Pons (tissue), 1 donor: ENCODE data around the gene USH1G.
A peak's percentile ranks its signal among the peaks of the same experiment; 100 is the strongest.
"Not testable (repeated sequence)": the region's sequence is repeated elsewhere in the genome, so short reads cannot be mapped to it uniquely, and the experiment has no call there.

ENCODE experiments used
- DNase-seq: peaks from one replicate; pipeline ENCODE4 v3.0.0-alpha.2; 2016; ENCODE audit warnings: low spot score

The USH1G gene

DNA sequence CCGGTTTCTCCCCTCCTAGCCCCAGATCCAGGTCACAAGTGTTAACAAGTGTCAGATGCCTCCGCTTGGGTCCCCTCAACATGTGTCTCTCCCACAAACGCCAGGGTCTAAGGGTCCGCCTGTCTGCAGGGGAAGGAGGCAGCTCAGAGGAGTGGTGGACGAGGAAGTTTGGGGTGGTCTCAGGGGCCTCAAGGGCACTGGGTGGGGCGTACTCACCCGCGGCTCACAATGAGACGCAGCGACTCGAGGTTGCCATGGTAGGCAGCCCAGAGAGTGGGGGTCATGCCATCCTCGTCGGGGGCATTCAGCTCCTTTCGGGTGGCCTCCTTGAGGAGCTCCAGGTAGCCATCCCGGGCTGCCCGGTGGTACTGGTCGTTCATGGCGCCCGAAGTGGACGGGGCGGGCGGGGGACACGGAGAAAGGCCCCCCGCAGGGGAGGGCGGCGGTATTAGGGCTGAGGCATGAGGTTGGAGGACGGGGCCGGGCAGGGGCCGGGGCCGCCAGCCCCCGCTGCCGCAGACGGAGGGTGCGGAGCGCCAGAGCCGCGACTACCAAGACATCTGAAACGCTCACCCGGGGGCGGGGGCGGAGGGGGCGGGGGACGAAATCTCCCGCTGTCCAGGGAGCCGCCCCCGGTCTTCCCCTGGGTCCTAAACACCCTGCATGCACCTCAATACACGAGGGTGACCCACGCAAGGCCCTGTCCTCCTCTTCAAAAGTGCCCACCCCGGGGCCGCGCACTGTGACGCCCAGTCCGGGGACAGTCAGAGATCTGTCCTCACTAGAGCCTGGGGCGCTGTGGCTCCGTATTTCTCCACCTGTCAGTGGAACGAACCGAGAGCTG lies at the start of gene USH1G:
Gene USH1G, minus strand, starts transcription at position 562 of the 844 bp plus-strand sequence. Its CDS starts 182 bp downstream, at position 380.
- DNase-seq, result no peak

DNA sequence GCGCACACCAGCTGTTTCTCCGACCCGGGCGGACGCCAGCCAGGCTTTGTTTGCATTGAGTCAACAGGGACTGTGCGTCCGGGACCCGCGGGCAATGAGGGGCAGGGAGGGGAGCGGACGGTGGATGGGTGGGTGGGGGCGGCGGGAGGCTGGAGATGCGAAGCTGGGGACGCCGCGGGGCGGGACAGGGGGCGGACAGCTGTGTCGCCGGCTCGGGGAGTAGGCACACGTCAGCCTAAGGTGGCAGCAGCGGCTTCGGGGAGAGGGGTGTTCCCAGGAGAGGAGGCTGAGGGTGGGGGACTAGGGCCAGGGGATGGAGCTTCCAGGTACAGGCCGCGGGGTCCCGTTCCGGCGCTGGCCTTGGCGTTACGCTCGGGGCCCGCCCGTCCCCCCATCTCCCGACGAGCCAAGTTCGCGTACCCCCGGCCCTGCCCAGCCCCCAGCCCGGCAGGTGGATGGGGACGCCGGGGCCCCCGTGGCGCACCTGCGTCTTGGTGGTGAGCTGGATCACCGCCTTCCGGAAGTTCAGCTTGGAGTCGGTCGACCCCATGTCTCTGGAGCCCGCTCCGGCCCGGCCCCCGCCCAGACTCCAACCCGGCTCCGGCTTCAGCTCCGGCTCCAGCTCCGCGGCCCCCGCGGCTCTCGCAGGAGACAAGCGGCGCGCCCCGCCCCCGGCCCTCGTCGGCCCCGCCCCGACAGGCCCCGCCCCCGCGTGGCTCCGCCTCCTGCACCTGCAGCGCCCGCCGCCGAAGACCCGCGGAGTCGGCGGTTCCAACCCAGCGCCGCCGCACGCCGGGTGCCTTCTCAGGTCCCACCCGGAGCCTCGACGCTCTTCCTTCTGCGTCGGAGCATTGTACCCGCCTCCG lies 49.3 kb upstream of the USH1G start, which contains the start of gene HID1:
Gene HID1, minus strand, starts transcription at position 653 of the 866 bp plus-strand sequence. Its CDS starts 103 bp downstream, at position 550.
- peak; percentile 53 for DNase-seq

DNA sequence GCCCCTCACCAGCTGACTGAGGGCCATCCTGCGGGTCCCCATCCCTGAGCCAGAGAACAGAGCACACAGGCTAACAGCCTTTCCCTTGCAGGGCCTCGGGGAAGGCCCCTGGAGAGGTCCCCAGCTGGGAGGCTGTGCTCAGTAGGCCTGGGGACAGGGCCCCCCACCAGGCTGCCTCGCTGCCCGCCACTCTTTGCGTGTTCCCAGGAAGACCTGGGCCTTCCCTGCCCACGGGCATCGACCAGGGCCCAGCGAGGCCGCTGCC lies 48.7 kb upstream of the USH1G start:
- no peak for DNase-seq

DNA sequence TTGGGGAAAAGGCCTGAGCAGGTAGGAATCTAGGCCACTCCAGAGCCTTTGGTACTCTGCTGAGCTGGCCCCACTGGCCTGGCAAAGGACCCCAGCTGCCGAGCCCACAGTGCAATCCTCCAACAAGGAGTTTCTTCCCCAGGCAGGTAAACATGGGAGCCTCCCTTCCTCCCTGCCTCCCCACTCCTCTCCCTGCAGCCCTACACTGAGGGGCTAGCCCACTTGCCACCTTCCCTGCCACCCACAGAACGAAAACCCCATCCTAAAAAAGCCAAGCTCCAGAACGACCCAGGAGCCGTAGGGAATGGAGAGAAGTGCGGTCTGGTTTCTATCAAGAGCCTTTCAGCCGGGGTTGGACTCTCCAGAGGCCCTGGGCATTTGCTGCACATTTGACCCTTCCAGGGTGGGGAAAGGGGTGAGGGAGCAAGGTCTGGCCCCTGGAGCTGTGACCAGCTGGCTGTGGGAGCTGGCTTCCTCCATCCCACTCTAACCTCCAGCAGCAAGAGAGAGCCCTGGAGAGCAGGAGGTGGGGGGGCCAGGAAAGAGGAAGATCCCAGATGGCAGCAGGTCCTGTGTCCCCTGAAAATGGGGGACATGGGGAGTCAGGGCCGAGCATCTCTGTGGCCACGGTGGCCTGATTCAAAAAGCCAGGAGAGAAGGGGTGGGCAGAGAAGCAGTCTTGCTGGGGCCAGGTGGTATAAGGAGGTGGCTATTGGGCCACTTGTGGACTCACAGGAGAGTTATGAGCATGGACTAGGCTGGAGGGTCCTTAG lies 48.2 kb upstream of the USH1G start:
- DNase-seq, result no peak

DNA sequence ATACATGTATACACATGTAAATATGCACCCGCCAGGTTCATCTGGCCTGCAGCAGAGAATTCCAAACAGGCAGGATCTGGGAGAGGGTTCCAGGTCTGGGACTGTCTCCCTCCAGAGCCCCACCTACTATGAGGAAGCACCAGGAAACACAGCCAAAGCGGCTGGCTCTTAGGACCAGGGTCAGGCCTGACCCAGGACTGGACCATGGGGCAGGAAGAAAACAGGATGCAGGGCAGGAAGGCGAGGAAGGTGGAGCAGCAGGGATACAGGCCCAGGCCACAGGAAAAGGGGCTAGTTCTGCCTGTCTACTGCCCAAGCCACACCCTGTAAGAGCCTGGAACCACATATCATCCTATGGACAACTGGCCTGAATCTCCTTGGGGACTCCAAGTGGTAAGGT lies 47.3 kb upstream of the USH1G start:
- DNase-seq, result no peak

DNA sequence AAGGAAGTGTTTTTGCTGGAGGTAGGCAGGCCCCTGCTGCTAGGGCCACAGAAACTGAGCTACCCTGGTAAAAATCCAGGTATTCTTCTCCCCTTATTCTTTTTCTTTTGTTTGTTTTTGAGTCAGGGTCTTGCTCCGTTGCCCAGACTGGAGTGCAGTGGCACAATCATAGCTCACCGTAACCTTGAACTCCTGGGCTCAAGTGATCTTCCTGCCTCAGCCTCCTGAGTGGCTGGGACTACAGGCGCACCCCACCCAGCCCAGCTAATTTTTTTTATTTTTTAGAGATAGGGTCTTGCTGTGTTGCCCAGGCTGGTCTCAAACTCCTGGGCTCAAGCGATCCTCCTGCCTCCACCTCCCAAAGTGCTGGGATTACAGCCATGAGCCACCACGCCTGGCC lies 46.4 kb upstream of the USH1G start:
- DNase-seq, result not testable (repeated sequence)

DNA sequence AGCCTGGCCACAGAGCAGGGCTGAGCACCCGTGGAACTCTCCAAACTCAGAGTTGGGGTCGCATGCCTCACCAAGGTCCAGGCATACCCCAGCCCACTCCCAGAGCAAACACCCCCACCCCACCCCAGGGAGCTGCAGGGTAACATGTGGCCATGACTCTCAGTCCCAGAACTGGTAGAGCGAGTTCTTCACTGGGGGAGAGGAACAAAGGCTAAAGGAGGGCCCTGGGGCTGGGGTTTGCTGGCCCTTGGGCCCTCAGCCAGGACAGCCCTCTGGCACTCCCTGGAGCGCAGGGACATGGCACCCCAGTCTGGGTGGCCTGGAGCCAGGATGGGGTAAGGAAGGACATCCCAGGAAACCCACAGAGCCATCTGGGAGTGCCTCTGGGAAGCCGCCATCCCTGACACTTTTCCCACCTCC lies 45.3 kb upstream of the USH1G start:
- DNase-seq, result no peak

DNA sequence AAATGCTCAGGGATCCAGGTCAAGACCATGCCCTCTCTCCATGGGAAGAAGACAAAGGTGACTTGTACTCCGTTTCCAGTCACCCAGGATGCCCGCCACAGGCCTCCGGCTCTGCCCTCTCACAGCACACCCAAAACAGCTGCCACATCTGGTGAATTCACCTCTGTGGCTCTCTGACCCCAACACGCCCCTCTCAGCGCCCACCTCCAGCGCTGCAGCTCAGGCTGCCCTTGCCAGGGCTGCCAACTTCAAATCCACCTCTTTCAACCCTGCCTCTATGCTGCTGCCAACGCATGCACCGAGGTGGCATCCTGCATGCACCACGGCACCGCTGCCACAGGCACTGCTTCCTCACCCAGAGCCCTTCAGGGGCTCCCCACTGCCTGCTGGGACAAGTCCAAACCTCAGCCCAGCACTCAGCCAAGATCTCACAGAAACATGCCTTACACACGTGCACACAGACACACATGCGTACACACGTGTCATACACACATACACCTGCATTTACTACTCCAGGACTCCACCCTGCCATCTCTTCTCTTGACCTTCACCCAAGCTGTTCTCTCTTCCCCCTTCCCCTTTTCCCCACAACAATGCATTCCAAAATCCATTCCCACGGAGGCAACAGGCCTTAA lies 42.0 kb upstream of the USH1G start:
- DNase-seq, result no peak

DNA sequence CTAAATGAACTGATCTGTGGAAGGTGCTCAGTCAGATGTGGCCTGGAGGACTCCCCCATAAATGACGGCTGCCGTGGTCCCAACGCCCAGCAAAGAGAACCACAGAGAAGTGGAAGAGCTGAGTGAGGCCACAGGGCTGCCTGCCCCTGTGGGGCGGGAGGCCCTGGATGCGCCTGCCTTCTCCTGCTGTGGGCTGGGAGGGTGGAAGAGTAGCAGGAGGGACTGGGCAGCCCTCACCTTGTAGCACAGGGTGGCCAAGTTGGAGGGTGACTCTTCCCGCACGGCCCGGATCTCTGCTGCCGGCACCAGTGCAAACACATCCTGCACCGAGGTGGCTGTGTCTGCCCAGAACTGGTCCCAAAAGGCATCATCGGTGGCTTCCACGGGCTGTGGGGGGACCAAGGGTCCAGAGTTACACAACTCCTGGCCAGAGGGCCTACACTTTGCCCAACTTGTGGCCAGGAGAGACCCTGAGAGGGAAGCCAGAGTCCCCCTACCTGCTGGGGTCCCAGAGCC lies 41.2 kb upstream of the USH1G start:
- DNase-seq, result no peak

DNA sequence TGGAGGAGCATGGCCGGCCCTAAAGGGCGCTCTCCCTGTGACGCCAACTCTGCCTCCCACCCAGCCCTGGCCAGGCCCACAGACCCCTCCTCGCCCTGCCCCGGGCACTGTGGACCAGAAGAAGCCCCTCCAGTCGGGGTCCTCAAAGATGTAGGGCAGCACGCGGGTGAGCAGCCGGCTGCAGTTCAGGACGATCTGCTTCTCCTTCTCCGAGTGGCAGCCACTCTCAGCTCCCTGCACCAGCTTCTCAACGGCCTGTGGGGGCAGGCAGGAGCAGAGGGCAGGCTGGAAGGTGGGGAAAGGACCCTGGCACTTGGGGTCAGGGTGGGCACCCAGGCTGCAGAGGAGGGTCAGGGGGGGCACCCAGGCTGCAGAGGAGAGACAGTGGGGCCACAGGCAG lies 40.6 kb upstream of the USH1G start:
- no peak for DNase-seq

DNA sequence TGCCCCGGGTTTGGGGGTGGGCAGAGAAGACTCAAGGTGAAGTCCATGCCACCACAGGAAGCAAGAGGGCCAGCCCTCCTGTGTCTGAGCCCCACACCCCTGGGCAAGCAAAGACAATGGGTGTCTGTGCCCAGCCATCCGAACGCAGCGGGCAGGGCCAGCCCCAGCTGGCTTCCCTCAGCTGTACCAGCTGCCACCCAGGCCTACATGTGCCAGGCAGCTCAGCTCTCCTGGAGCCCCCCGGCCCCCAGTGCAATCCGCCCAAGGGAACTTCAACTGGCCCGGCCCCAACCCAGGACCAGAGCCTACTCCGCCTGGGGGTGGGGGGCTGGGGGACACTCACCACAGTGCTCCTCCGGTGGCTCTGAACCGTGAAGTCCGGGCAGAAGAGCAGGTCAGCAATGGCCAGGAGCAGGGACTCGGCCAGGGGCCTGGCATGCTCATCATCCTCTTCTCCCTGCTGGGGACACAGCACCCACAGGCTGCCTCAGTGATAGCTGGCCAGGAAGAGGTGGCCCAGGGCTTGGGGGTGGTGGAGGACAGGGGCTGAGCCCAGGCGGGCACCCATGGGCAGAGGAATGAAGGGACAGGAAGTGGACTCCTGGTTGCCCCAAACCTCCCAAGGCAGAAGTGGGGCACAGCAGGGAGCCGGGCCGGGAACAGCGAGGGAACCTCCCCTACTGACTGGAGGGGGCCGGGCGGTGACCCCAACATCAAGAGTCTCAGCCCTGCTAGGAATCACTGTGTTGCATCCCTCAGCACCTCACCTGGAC lies 39.8 kb upstream of the USH1G start:
- peak; percentile 85 for DNase-seq

DNA sequence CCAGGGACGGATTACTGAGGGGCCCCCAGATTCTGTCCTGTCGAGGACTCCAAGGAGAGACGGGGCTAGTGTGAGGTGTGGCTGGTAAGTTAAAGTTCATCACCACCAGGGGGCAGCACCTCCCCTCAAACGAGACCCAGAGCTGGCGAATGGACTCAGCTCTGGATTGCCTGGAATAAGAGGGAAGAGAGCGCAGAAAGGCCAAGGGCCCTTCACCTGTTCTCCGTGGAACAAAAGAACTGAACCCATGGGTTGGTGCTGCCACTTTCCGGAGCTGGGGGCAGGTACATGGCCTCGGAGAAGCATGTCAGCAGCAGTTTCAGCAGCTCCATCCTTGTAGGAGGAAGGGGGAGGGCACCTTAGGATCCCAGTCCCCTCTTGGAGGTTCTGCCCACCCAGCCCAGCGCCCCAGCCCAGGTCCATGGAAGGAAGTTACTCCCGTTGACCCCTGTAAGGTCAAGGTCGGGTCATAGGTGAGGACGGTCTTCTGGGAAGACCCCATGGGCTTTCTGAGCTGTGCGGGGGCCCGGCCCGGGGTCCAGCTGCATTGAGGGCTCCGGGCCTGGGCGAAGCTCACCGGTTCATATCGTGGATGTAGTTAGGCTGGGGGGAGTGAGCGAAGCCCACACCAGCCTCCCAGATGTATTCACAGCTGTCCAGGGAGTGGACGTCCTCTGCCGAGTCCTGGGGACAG lies 38.7 kb upstream of the USH1G start:
- DNase-seq, result peak; percentile 91

DNA sequence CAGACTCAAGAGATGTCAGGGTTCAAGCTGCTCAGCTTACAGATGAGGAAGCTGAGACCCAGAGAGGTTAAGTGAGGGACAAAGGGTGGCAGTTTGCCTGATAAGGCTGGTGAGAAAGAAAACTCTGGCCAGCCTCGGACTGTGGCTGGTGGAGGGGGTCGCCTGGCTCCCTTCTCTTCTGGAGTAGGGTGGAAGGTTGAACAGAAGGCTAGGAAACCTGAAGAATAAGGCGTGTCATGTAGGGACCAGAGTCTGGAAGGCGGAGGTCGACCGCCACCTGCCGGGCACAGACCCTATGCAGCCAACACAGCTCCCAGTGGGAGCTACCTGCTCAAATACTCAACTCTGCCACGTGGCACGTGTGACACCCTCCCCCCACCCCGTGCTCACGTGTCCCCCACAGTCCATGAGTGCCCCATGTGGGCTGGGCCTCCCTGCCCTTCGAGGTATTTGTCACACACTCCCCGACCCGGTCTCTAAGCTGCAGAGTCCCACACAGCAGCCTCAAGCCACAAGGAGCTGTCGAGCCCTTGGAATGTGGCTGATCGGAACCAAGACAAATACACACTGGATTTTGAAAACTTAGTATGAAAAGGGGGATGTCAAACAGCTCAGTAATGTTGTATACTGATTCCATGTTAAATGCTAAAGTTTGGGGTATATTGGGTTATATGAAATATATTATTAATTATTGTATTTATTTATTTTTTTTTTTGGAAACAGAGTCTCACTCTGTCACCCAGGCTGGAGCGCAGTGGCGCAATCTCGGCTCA lies 37.7 kb upstream of the USH1G start:
- DNase-seq, result no peak

DNA sequence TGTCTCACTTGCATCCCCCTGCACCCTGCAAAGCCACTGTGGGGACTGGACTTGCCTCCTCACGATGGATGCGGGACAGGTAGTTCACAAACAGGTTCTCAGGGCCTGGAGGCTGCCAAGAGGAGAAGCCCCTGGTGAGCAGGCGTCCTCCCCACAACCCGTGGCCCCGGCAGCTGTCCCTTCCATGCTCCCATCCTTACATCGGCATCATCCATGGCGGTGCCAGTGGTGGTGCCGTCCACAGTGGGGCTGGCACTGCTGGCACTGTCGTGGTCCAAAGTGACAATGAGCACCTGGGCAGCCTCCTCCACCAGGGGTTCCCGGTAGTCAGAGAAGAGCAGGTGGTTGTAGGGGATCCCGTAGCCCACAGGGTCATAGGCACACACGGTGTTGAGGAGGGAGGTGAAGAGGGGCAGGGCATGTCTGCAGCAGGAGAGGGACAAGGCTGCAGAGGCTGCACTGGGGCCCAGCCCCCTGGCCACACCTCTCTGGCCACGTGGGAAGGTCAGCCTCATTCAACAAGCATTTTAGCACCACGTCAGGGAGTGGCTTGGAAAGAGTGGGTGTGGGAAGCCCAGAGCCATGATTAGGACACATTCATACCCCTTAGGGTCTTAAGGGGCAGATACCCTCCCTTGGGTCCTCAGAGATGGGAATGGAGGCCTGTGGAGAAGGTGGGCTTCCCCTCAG lies 36.9 kb upstream of the USH1G start:
- no peak for DNase-seq

DNA sequence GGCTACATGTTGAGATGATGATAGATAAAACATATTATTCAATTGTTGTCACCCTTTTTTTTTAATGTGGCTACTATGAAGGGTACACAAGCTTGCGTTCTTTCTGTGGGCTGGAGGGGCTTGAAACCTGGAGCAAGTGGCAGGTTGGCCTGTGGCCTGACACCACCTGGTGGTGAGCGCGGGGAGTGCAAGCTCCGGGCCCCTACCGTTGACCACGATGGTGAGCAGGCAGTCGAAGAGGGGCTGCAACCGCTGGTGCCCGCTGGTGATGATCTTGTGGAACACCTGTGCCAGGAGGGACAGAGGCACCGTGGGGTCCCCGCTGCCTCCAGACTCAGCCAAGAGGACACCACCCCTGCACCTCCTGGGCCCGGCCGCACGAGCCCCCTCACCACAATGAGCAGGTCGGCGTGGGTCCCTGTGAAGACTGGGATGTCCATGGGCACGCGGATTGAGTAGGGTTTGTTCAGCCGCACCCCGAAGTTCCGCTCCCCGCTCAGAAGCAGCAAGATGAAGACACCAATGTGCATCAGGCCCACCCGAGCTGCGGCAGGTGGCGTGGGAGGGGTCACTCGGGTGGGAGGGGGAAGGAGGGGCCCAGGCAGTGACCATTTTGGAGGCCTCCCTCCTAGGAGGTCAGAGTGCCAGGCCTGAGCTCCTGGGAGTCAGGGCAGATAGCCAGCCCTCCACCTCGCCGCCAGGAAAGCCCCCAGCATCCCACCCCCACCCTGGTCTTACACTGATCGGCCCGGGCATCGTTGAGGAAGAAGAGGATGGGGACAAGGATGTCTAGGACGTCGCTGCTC lies 35.1 kb upstream of the USH1G start:
- DNase-seq, result no peak

DNA sequence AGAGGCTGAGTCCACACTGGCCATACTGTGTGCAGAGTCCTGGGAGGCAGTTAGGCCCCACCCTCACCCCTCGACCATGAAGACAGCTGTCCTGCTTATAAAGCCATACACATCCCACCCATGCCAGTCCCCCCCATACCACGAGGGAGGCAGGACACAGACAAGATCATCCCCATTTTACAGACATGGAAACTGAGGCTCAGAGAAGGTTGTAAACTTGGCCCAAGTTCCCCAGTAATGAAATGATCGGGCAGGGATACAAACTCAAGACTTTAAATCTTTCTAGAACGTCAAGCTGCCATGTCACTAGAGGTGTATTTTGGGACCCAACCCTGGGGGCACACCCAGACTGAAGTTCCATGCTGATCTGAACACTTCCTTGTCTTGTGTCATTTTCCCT lies 33.0 kb upstream of the USH1G start:
- no peak for DNase-seq

DNA sequence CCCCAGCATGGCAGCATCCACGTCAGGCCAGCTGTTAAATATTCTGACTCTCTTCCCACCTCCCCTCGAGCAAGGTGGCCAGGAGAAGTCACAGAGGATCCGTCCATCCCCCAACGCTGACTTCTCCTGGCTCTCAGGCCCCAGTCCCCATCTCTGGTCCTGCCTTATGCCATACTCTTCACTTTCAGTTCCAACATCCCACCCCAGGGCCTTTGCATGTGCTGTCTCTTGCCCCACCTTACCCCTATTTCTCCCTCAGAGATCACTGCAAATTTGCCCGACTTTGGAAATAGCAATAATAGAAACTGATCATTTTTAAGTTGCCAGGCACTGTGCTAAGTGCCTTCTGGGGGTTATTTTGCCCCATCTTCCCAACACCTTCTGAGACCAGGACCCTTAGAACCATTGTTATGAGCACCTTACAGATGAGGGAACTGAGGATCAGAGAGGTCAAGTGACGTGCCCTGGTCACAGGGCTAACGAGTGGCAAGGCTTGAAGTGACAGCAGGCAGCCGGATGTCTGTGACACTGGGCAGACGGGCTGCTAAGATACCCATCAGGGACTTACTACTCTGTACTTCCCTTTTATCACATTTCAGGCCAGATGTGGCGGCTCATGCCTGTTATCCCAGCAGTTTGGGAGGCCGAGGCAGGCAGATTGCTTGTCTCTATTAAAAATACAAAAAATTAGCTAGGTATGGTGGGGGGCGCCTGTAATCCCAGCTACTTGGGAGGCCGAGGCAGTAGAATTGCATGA lies 31.8 kb upstream of the USH1G start:
- no peak for DNase-seq
